Activated T-cell treated with anti-CD3 and anti-CD28 coated beads for 24 hours (primary cell): Measurements from ENCODE around the gene SLC7A10.
"Not testable (repeated sequence)": the region's sequence is repeated elsewhere in the genome, so short reads cannot be mapped to it uniquely, and the experiment has no call there.

Experiments
- DNase-seq: peaks from one replicate; pipeline ENCODE4 v3.0.0-alpha.2; 2020; ENCODE audit warnings: low read depth

Gene SLC7A10

DNA sequence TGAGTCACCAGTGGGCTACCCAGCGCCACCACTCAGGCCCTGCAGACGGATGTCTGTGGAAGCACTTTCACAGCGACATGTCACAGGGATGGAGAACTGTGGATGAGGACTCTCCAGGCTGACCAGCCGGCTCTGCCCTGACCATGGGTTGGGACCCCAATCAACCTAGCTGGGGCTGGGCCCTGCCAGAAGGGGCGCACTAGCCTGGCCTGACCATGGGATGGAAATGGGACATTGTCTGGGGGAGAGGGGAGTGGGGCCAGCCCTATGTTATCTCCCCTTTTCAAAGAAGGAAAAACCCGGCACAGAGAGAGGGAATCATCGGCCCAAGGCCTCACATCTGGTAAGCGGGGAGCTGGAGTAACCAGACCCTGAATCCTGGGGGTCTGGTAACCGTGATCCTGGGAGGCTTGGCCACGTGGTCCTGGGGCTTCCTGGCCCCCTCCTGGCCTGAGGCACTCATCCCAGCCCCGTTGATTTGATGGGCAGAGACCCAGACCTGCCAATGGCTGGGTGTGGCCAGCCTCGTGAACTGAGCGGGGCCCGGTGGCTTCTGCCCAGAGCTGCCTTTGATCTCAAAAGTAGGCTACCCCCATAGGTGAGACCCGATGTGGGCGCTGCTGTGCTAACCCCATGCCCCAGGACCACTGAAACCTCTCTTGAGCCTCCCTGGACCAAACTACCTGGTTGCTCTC lies 11.2 kb upstream of the SLC7A10 start:
- DNase-seq, result no peak

GRCh38 chr19:33235996-33236350 lies 10.3 kb upstream of the SLC7A10 start:
- no peak for DNase-seq

DNA sequence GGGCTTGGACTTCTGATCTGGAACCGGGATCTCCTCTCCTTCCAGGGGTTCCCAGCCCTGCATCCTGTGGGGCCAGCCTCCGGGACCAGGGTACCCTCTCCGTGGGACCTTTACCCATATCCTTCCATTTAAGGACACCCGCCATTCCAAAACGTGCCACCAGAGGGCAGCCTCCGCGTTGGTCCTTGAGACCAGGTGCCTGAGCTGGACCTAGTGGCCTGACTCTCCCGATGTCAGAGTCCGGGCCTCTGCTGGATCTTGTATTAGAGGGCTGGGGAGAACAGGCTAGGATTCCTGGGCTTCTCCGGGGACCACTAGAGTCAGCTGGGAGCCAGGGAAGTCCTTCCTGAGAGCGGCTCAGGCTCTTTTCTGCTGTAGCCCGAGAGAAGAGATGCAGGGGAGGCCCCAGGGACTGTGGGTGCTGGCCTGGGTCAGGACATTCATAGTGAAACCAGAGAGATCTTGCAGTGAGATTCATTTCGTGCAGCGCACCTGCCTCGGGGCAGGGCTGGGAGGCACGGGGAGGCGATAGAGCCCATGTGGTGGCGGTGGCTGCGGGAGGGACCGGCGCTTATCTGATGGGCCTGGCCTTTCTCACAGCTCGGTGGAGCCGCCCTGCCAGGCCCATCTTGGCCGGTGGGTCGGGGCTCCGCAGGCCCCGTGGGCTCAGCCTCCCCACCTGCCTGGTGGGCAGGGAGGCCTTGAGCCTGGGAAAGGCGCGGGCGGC lies 9.8 kb upstream of the SLC7A10 start:
- peak; percentile 65 for DNase-seq

- no peak for DNase-seq
Measured at GRCh38 chr19:33234736-33235135, 9.1 kb upstream of the SLC7A10 start.

DNA sequence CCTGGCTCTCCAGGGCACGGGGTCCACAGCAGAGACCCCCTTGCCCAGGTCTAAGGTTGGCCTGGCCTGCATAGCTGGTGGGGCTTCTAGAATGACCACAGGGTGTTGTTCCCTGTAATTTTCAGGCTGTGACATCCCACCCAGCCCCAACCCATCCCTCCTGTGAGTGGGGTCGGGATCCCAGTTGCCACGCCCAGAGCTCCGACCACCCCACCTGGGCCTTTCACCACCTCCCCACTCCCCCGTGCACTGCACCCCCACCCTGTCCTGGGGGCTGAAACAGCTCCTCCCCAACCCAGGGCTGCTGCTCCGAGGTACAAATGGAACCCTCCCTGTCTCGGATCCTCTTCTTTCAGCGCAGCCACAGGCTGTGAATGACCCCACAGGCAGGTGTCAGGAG lies 8.4 kb upstream of the SLC7A10 start:
- DNase-seq, result no peak

DNA sequence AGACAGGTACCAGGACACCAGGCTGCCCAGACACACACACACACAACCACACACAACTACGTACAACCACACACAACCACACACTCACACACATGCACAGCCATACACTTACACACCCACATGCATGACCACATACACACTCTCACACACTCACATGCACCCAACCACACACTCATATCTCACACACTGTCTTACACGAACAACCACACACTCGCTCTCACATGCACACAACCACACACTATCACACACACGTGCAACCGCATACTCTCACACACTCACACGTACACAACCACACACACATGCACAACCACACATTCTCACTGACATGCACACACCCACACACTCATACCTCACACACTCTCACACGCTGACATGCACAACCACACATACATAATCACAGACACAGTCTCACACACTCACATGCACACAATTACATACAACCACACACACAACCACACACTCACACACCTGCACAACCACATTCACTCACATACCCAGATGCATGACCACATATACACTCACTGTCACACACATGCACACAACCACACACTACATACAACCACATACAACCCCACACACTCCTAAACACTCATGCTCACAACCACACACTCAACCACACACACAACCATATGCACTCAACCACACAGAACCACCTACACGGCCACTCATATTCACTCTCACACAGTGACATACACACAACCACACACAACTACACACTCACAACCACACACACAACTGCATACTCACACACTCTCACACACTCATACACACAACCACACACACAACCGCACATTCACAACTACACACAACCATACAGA lies 7.6 kb upstream of the SLC7A10 start:
- DNase-seq, result no peak

GRCh38 chr19:33232656-33233055 lies 7.0 kb upstream of the SLC7A10 start:
- no peak for DNase-seq

- no peak for DNase-seq
Measured at GRCh38 chr19:33231511-33231910, 5.9 kb upstream of the SLC7A10 start.

DNA sequence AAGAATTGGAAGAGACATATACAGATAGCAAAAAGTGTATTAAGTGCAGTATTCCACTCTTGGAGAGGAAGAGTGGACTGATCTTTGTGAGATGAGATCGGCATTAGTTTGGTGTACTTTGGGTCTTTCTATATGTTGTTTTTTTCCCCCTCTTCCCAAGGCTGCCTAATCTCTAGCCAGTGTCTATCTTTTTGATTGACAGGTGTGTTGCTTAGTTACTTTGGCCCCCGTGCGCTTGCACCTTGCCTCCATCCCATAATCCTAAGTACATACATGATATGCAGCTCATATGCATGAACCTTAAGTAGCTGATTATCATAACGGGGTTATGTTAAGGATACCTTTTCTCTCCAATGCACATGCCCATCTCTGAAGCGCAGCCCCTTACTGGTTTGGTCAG lies 4.3 kb upstream of the SLC7A10 start:
- DNase-seq, result no peak

- DNase-seq, result no peak
Measured at GRCh38 chr19:33227870-33228599, 2.4 kb upstream of the SLC7A10 start.

GRCh38 chr19:33227242-33227650 lies 1.6 kb upstream of the SLC7A10 start:
- DNase-seq, result no peak

DNA sequence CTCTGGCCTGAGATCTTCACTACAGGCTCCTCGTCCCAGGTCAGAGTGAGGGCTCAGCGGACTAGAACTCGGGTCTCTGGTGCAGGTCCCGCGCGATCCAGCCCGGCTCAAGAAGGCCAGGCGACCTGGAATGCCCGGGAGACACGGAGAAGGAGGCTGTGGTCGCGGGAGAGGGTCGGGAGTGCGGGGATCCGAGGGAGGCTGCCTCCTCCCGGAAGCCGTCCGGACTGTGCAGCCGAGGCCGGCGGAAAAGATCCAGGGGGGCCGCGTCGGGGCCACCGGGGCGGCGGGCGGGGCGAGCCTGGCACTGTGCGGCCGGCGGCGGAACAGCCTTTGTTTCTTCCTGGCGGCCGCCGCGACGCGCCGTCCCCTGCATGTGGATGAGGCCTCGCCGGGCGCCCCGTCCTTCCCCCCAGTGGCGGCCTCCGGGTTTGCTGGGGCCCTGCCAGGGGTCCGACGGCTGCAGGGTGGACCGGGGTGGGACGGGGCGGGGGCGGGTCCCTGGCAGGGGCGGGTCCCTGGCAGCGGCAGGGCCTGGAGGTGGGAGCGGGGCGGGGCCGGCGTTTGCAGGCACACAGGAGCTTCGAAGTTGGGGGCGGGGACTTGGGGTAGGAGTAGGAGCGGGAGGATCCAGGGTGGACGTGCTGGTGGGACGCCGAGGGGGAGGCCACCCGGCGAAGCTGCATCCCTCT lies 1.0 kb upstream of the SLC7A10 start:
- no peak for DNase-seq

DNA sequence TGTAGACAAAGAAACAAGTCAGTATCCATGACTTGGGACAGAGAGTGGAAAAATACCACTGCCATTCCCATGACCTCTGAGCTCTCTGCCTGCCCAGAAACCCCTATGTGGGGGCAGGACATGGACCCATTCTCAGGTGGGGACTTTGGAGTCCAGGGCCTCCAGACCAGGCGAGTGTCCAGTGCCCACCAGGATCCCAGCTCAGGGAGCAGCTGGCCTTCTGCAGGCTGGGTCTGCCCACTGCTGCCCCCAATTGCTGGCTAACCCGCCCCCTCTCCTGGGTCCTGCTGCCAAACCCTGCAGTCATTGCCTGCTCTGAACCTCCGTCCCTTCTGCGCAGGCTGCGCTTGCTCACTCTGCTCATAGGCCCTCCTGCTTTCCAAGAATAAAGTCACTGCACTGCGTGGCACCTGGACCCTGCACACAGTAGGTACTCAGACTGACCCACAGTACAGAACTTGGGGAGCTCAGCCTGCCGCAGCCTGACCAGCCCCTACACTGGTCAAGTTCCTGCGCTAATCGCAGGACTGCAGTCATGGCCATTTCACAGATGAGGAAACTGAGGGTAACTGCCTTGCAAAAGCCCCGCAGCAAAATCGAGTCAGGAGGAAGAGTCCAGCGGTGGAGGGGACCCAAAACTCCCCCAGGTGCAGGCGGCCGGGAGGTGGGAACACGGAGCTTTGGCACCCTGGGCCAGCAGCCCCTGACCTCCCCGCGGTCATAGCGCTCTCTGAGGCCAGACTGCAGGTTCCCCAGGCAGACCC lies 774 bp downstream of the SLC7A10 start:
- DNase-seq, result no peak

DNA sequence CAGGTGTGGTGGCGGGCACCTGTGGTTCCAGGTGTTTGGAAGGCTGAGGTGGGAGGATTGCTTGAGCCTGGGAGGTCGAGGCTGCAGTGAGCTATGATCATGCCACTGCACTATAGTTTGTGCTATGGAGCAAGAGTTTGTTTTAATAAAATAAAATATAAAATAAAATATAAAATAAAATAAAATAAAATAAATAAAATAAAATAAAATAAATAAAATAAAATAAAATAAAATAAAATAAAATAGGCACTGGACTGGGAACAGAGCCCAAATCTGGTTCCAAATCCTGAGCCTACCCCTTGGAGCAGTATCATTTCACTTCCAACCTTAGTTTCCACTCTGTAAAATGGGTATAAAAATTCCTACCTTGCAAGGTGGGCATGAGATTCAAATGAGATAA lies 3.4 kb downstream of the SLC7A10 start:
- DNase-seq, result not testable (repeated sequence)

GRCh38 chr19:33221638-33222037 lies 4.0 kb downstream of the SLC7A10 start:
- no peak for DNase-seq

- no peak for DNase-seq
Measured at GRCh38 chr19:33220735-33221134, 4.9 kb downstream of the SLC7A10 start.

- DNase-seq, result no peak
Measured at GRCh38 chr19:33220115-33220514, 5.5 kb downstream of the SLC7A10 start.

DNA sequence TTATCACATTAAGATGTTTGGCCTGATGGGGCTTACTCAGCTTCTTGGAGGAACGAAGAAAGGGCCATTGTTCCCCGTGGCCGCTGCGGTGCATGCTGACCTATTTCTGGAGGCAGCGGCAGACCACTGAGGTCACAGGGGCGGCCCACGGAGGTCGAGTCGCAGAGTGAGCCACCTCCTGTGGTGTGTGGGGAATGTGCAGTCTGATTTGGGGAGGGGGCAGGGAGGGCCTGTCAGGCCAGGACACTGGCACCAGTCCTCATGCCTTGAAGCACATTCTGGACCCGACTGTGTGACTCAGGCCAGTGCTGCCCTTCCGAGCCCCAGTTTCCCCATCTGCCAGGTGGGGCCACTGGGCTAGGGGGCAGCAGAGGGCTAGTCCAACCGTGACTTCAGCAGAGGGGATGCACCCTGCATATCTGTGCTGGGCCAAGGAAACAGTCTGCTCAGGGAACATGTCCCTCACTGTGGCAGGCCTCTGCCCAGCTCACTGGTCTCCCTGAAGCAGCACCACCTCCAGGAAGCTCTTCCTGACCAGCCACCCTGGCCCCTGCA lies 6.3 kb downstream of the SLC7A10 start:
- DNase-seq, result no peak

GRCh38 chr19:33217881-33218280 lies 7.8 kb downstream of the SLC7A10 start:
- DNase-seq, result no peak

GRCh38 chr19:33216198-33216830 lies 9.3 kb downstream of the SLC7A10 start:
- no peak for DNase-seq
